Stomach (tissue), 4 donors: ENCODE results near the gene ARRB2.
"Not testable (repeated sequence)": the region's sequence is repeated elsewhere in the genome, so short reads cannot be mapped to it uniquely, and the experiment has no call there.

ENCODE experiments used
- EP300 ChIP-seq: sonication (generic); formaldehyde crosslinking; IDR thresholded peaks from one replicate; pipeline ENCODE4 v1.6.1; 2017; ENCODE audit warnings: antibody characterized with exemption
- TF ChIP-seq, protein P1 (sequence below), 7 experiments: fragments of 450-650 bp in 4 of 7; fragments of 200-600 bp in 3 of 7; sonication (generic) in 3 of 7; IDR thresholded peaks; one replicate each; pipeline ENCODE4 v1.5.1; 2016 to 2019; ENCODE audit warnings: antibody characterized with exemption in 7 of 7, control low read depth in 2 of 7, mild to moderate bottlenecking in 1 of 7

DNA sequence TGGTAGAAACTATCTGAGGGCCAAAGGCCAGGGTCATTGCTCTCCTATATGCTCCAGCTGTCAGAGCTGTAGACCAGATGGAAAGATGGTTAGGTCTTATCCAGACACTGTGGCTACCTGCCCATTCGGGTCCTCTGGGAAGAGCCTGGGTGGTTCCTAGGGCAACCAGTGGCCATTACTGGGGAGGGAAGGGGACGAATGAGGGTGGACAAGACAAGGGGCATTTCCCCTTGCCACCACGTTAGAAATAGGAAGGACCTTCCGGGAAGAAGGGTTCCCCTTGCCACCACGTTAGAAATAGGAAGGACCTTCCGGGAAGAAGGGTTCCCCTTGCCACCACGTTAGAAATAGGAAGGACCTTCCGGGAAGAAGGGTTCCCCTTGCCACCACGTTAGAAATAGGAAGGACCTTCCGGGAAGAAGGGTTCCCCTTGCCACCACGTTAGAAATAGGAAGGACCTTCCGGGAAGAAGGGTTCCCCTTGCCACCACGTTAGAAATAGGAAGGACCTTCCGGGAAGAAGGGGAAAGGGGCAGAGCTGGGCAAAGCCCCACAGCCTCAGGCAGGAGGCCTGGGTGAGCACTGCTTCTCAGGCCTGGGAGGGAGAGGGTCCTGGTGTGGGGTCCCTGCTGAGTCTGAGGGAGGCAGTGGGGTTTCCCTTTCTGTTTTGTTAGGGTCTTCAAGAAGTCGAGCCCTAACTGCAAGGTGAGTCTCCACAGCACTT lies 4.1 kb downstream of the ARRB2 start:
- TF ChIP-seq, protein P1, sequence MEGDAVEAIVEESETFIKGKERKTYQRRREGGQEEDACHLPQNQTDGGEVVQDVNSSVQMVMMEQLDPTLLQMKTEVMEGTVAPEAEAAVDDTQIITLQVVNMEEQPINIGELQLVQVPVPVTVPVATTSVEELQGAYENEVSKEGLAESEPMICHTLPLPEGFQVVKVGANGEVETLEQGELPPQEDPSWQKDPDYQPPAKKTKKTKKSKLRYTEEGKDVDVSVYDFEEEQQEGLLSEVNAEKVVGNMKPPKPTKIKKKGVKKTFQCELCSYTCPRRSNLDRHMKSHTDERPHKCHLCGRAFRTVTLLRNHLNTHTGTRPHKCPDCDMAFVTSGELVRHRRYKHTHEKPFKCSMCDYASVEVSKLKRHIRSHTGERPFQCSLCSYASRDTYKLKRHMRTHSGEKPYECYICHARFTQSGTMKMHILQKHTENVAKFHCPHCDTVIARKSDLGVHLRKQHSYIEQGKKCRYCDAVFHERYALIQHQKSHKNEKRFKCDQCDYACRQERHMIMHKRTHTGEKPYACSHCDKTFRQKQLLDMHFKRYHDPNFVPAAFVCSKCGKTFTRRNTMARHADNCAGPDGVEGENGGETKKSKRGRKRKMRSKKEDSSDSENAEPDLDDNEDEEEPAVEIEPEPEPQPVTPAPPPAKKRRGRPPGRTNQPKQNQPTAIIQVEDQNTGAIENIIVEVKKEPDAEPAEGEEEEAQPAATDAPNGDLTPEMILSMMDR (IDR thresholded peaks at IDR 0.05), result not testable (repeated sequence)
- not testable (repeated sequence) for TF ChIP-seq EP300
